HG02610 (cell line): ENCODE data around the gene CALML5.

Source experiments
- ATAC-seq: cut with Tn5 transposase; IDR thresholded peaks from one replicate; pipeline ENCODE4 v1.9.1; 2021; ENCODE audit warnings: mild to moderate bottlenecking, moderate library complexity; ENCODE audit not compliant: unreplicated experiment

Gene CALML5

DNA sequence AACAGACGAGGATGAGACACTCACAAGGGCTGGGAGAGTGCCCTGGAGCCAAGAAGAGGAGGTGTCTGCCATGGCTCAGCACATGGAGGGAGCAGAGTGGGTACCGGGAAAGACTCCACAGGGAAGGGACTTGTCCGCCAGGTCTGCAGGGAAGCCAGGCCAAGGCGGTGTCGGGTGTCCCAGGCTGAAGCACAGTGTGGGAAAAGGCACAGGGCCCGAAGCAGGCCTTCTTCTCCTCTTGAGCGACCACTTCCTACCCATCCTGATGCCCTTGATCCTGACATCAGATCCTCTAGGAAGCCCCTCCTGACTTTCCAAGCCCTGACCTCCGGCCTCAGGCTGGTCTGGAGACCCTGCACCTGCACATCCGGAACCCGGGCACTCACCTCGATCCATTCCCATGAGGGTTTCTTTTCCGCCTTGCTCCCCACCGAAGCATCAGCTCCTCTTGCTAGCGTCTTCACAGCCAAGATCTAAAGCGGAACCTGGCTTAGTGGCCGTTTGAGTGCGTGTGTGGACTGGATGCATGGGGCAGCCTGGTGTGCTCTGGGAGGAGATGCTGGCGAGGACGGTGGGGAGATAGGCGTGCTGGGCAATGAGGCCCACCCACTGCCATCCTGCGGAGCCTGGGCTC is 33.8 kb upstream of the CALML5 start:
- ATAC-seq: no peak

DNA sequence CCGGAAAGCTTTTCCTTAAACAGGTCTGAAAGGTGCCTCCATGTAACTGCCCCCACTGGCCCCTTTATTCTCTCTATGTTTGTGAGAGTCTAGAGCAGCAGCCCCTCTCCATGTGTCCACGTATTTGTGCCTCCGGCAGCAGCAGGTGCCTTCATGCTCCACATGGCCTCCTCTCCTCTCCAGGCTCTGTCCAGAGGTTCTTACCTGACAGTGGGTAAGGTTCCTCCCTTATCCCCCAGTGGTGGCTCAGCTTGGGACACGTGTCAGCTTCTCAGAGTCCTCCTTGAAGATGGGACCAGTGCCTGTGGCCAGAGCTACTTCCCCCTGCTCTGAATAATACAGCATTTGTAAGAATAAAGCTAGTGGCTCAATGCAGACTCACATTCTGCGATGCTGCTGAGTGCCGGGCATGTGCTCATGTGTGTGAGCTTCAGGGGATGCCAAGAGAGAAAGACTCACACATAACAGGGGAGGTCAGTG is 33.3 kb upstream of the CALML5 start:
- no peak for ATAC-seq

DNA sequence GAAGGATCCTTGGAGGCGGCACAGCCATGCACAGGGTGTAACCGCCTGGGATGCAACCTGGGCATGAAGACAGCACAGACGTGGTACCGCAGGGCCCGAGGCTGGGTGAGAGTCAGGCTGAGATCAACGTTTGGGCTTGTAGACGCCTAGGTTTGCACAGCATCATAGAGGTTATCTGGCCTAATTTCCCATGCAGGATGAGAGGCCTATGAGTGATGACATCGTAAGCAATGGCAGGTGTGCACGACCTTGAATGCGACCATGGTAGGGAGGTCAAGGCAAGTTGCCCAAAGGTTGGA is 32.9 kb upstream of the CALML5 start:
- no peak for ATAC-seq

DNA sequence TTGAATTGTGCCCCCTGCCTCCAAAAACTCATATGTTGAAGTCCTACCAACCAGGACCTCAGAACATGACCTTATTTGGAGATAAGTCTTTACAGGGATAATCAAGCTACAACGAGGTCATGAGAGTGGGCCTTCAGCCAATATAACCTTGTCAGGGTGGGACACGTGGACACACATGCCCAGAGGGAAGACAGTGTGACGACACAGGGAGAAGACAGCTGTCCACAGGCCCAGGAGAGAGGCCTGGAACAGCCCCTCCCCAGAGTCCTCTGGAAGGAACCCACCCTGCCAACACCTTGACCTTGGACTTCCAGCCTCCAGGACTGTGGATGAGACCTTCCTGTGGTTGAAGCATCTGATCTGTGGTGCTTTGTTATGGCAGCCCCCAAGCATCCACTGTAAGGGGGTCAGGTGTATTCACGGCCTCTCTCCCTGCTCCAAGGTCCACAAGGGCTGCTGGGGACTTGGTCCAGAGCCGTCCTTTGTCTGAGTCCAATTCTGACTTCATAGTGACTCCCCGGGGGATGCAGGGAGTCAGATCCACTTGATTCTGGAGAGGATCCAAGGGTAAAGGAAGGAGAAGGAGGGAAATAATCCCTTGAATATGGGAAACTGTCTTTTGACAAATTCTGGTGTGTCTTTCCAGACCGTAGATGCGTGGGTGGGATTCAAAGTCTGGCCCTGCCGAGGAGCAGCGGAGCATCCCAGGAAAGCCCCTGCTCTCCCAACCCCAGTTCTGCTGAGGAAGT is 32.4 kb upstream of the CALML5 start:
- no peak for ATAC-seq

DNA sequence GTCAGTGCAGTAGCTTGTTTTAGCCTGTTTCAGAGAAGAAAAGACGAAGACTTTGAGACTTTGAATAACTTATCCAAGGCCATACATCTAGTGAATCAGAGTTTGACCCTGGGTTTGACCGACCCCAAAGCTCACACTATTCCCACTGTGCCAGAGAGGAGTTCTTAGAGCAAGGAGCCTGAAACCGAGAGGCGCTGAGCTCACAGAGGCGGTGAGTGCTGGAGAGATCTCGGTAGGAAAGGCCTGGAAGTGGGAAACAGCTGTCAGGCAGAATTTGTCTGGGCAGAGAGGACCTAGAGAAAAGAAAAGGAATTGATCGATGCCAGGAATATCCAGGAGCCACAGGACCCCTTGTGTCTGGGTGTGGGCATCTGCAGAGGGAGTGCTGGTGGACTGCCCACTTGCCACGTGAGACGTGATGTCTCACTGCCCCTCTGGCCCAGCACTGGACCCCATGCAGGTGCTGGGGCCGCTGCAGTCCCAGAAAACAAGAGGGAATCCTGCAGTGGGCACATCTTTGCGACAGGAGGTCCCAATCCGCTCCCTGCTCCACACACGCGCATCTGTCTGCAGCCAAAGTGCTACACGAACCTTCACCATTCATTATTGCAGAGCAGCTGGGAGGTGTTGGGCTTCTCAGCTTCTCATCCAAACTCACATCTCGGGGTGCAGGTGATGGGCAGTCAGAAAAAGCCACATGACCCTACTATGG is 31.6 kb upstream of the CALML5 start:
- no peak for ATAC-seq

DNA sequence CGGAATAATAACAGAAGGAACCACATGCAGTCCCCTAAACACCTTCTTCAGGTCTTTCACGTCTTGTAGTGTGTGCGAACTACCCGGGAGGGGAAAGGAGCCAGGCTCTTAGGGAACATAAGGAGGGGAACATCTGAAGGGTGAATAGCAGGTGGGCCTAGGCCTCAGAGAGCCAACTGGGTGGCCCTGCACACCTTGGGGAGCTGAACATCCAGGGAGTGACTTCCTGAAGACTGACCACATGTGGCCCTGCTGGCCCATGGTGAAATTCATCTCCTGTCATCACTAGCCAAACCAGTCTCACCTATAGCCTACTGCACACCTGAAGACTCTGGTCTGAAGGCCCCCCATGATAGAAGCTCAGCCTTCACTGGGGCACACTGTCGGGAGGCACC is 31.0 kb upstream of the CALML5 start:
- no peak for ATAC-seq

DNA sequence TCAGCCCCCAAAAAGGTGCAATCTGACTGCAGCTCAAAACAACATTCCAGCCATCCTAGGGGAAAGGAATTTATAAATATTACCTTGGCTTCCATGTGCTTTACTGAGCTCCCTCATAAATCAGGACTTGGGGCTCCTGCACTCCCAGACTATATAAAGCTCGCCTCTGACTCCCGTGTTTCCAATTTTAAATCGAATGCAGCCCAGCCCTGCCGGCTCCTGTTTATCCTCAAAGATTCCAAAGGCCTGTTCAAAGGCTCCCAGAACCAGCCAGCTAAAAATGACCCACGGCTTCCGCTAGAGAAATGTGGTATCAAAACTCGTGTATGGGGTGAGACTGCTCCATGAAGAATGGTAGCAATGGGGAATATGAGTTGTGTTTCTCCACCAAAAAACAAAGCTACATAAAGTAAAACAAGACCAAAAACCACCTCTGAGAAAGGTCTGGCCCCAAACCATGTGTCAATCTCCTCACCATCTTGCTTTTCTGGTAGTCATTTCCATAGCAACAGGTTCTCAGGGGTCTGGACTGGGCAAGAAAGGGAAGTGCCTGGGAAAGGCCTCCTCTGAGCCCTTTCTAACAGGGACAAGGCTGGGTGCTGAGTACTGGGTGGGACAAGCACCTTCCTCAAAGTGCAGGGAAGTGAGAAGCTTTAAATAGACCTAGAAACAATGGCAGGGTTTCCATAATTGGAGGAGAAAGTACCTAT is 30.5 kb upstream of the CALML5 start:
- ATAC-seq: no peak

DNA sequence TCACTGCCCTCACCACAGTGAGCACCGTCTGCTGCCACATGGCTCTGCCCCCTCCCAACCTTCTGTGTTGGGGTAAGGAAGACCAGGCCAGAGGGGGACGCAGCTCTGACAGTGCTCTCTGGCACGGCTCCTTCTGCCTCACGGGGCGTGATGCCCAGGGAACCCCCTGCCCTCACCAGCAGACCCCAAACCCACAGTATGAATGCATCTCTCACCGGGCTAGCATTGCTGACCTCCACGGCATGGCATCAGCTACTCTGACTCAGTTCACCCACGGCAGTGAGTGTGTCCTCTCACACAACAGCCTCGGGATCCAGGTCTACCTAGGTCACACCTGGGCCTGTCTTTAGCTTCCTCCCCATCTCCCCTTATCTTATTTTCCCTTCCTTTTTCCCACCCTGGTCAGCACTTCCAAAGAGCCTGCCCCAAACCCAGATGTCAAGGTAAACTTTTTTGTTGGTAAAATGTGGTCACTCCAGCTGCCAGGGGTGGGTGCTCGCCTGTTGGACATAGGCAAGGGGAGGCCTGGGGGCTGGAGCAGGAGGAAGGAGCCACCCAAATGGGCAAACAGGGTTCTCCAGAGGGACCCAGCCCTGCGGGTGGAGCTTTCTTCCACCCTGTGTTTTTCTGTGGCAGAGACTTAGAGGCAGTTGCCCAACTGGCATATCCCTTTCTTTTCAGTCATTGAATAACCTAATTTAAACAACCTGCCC is 29.8 kb upstream of the CALML5 start:
- ATAC-seq: no peak

DNA sequence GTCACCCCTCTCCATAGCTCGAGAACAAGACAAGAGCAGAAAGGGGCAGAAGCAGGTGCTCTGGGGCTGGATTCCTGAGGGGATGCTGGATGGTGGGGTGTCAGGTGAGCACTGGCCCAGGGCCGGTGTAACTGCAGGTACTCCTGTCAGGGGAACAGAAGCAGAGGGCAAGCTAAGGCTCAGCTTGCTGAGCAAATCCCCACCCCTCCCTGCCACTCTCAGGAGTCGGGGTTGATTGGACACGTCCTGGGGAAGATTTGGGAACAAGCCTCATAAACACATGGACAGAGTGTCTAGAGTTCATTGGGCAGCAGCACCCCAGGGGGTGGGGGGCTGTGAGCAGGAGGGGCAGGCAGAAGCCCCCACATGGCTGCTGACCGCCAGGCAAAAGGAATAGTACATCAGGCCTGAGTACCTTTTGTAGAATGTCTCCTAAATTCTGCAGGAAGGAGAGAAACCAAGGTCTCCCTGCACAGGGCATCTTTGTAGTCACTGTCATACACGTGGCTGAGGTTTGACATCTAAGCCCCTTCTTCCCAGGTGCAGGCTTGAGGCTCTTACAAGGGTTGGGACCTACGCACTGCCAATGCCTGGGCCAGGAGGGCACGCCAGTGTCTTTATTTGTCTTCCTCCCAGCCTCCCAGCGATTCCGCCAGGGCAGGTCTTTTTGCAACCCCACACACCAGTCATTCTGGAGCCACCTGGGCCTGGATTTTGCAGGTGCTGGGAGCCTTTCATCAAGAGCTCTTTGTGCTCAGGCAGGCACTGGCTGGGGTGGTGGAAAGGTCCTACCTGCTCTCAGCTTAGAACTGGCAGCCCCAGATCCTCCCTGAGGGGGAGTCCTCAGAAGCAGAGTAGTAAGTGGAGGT is 28.2 kb upstream of the CALML5 start:
- ATAC-seq: no peak

DNA sequence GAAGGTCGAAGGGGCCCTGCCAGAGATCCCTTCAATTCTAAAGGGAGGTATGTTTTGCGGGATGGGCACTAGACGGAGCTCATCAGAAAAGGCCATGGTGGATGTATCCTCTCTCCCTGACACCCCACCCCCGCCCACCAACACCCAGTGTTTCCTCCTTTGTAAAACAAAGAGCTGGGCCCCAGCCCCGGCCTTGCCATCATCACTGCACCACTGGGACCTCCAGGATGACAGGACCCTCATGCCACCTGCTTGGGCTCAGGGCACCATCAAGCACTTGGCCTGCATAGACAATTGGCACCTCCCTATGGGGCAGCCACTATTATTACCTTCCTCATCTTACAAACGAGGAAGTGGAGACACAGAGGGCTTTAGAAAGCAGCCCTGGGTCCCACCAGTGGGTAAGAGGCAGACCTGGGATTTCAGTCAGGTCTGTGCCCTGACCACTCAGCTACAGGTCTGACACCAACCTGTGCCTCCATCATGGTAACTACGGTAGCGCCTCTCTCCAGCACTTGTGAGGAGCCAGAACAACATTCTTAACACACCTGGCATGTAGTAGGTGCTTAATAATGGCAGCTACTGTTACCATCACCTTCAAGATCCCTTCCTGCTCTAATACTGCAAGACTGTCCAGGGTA is 27.4 kb upstream of the CALML5 start:
- ATAC-seq: no peak

DNA sequence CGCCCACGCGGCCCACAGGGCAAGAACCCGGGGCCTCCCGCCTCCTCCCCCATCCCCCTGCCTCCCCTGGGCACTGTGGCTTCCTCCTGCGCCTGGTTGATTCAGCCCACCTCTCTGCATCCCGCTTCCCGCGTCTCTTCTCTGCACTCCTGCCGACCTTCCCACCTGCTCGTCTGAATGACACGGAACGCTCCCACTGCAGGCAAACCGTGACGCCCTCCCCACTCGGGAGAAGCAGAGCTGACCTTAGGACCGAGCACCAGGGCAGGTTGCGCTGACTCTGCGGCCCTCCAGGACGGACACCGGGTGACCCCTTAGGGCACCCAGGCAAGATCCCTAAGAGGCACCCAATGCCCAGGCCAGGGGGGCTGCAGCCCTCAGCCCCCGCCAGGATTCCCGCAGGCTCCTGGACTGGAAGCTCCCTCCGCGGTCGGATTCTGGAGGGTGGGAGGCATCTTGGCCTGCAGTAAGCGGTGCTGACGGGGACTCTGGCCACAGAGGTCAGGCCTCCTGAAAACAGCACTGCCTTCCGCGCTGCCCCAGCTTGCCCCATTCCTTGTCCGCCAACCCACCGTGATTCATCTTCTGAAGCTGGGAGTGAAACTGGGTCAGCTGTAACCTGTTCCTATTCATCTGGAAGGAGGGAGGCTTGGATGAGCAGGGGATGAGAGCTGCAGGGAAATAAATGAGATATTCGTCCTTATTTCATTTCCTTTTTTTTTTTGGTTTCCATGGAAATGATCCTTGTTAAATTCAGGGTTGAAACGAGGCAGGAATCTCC is 26.4 kb upstream of the CALML5 start:
- ATAC-seq: no peak

DNA sequence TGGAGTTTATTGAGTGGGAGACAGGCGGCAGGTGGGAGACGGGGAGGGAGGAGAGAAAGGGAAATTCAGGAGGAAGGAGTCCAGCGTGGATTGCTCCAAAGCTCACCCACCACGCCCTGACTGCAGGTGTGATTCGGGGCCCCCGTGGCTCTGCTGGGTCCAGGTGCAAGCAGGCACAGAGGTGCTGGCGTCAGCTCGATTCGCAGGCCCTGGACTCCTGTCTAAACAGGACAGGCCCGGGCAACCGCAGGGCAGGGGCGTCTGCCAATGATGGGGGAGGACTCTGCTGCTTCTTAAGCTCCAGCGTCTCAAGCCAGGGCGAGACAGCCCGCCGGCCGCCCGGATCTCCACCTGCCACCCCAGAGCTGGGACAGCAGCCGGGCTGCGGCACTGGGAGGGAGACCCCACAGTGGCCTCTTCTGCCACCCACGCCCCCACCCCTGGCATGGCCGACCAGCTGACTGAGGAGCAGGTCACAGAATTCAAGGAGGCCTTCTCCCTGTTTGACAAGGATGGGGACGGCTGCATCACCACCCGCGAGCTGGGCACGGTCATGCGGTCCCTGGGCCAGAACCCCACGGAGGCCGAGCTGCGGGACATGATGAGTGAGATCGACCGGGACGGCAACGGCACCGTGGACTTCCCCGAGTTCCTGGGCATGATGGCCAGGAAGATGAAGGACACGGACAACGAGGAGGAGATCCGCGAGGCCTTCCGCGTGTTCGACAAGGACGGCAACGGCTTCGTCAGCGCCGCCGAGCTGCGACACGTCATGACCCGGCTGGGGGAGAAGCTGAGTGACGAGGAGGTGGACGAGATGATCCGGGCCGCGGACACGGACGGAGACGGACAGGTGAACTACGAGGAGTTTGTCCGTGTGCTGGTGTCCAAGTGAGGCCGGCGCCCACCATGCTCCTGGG is 25.5 kb upstream of the CALML5 start, which contains the start of gene CALML3:
Gene CALML3, plus strand, starts transcription at position 321 of the 920 bp plus-strand sequence. Its CDS starts 125 bp downstream, at position 446.
- no peak for ATAC-seq

DNA sequence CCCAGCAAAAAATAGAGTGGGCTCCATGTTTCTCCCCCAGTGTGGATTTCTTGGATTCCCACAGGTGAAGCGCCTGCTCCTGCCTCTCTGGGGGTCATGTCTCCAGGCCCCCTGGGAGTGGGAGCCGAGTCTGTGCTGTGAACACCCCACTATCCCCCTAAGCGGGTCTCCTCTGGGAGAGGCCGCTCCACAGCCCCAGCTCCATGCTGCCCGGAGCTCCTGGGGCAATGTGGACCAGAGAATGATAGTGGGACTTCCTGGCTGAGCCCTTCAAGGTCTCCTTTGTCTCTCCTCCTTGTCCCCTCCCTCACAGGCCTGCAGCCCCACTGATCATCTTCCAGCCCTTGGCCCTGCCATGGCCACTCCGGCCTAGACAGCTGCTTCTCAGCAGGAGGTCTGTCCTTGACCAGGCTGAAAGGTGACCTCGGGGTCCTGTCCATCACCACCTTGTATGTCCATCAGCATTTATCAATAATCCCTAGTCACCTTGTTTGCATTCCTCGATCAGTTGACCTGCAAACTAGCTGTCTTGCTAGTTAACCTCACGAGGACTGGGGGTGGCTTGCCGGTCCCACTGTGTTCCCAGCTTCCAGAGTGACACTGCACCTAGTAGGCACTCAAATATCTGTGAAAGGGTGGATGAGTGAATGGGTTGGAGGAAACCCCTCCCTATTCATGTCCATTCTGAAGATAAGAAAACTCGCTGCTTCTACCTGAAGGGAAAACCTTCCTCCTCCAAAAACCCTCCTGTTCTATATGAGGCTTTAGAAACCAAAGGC is 24.6 kb upstream of the CALML5 start:
- ATAC-seq: no peak

DNA sequence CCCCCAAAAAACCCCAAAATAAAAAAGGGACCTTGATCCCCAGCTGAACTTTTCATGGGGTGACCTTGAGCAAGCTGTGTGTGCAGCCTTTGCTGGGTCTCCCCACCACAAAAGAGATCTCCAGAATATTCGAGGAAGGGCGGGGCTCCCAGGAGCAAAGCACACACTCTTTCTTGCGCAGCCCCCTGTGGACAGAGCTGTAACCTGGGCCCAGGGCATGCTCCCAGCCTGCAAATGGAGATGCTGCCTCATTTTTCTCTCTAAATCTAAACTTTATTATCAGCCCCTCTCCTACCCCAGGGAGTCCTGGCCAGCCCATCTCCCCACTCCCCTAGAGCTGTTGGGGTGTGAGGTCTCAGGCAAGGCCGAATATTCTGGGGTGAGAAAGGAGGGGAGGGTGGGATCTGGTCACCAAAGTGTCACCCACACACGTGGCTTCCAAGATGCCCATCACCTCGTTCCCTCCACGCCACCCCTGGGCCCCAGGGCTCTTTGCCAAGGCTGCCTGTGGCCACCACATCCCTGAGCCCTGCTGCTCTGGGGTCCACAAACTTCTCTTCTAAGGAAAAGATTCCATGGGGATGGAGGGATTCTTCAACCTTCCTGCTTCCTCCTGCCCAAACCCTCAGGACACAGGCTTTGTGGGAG is 23.7 kb upstream of the CALML5 start:
- ATAC-seq: no peak

DNA sequence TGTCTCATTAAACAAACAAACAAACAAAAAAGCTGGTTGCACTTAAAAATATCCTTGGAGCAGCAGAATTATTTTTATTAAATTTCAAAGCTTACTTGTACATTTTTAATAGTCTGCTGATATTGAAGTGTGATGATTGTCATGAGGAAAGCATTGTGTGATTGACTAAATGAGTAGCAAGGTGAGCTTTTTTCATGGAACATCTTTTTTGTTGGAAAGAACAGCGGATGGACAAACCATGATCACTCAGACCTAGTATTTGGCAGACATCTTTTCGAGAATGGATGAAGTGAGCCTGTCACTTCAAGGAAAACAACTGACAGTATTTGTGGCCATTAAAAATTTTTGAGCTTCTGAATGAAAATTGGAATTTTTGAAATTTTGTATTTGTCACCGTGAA is 19.7 kb upstream of the CALML5 start:
- no peak for ATAC-seq

DNA sequence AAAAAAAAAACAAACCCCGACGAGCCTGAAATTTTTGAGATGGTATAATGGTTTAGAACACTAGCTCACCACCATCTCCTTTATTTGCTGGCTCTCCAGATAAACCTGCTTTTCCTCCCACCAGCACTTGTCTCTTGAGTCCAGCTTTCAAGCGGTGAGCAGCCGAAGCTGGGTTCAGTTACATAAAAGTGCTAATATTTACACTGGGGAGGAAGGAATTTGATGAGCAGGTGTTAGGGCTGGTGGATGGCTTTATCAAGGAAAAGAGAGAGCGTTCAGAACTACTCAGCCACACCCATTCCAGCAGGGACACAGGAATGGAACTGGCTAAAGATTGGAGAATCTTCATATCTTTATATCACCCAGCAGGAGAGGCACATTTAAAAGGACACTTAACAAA is 18.8 kb upstream of the CALML5 start:
- no peak for ATAC-seq
